ENCODE data around the gene ACVR1. TPM values are rescaled to one million over a fixed set of nuclear protein-coding genes. Genes with fewer than 3 reads are reported as not detected.

The ACVR1 gene
- total RNA-seq, 2 experiments from 2014 or later: 8.3 to 10.1 TPM

- Mint-ChIP-seq H3K27ac (no peak overlapping the region), H3K27me3 (no peaks in the 10 kb centered on the region), H3K9me3 (peaks cover 4% of the 10 kb centered on the region), H3K4me1 (ENCODE audit: low read depth) (peaks cover 22% of the 10 kb centered on the region), H3K4me3 (no peak overlapping the region), H3K36me3 (ENCODE audit: low read depth) (peaks cover 40% of the 10 kb centered on the region)
- peak; percentile 50 for TF ChIP-seq CTCF (IDR thresholded peaks at IDR 0.05)
- CTCF ChIA-PET: interaction anchor here (0.6 to 4.5 kb wide), 8 partner anchors 28 to 1217 kb away, joined by 3 to 25 read pairs (median 4); partner anchors contain the start of gene TANC1
- DNase-seq (peak; percentile 65), ATAC-seq (peak; percentile 74)
- POLR2A ChIA-PET: no interaction called here
- intact Hi-C loops (cut with micrococcal nuclease): loop anchor here (10.0 kb wide), 1 partner anchor 447 kb away; no protein-coding TSS in a partner anchor
These were observed 124.6 kb downstream of the ACVR1 start for GRCh38 chr2:157751462-157752058.

DNA sequence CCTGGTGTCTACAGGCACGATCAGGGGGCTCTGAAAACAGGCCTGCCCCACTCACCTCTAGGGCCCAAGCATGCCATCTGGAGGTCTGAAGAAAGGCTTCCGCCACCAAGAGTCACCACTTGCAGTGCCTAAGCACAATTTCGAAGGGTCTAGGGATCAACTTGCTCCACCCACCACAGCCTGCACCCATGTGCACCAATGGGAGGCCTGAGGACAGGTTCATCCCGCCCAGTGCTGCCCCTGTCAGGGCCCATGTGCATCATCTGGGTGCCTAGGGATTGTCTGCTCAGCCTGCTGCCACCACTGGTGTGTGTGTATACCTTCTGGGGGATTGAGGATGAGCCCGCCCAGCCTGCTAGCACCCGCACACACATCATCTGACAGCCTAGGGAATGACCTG, 126.4 kb downstream of the ACVR1 start:
- TF ChIP-seq CTCF (IDR thresholded peaks at IDR 0.05): no peak
- Mint-ChIP-seq H3K27me3 (no peaks in the 10 kb centered on the region), H3K4me3 (no peak overlapping the region), H3K36me3 (ENCODE audit: low read depth) (peaks cover 28% of the 10 kb centered on the region), H3K27ac (no peak overlapping the region), H3K4me1 (ENCODE audit: low read depth) (peaks cover 22% of the 10 kb centered on the region), H3K9me3 (no peaks in the 10 kb centered on the region)
- CTCF ChIA-PET: no interaction called here
- intact Hi-C loops (cut with micrococcal nuclease): loop anchor here (10.0 kb wide), 2 partner anchors 255 to 445 kb away; no protein-coding TSS in a partner anchor
- ATAC-seq: no peak
- no peak for DNase-seq
- POLR2A ChIA-PET: no interaction called here

DNA sequence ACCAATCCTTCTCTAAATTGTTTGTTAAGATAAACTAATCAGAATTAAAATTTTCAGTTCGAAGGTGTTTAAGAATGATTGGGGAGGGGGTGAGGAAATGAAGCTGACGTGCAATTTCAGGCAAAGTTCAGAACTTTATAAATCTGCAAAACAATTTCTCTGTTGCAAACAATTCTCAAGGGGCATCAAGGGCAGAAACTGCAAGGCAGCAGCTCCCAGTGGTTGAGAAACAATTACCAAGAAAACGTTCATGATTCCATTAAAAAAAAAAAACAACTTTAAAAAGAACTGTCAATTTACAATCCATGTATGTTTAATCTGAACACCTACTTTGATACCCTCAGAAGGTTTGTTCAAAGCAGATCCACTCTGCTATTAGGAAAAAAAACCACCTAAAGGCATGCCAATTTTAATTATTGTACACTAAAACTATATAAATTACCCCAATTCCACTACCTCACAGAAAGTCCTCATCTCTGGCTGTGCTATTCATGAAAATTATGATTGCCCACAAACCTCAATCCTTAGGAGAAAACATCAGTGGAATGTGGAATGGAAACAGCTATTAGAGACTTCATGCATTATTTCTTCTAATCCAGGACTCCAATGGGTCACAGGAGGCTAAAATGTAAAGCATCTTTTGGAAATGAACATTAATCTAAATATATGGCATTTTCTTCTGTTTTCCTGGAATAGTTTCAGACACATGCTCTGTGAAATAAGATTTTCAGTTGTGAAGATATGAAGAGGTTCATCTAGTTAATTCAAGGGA, 127.6 kb downstream of the ACVR1 start:
- Mint-ChIP-seq H3K4me3 (no peak overlapping the region), H3K27ac (no peak overlapping the region), H3K36me3 (ENCODE audit: low read depth) (peaks cover 30% of the 10 kb centered on the region), H3K9me3 (no peaks in the 10 kb centered on the region), H3K4me1 (ENCODE audit: low read depth) (peaks cover 26% of the 10 kb centered on the region), H3K27me3 (no peaks in the 10 kb centered on the region)
- POLR2A ChIA-PET: interaction anchor here (1.5 kb wide), 1 partner anchor 9 kb away, joined by 4 read pairs; no protein-coding TSS in a partner anchor
- CTCF ChIA-PET: interaction anchor here (0.7 to 2.8 kb wide), 4 partner anchors 32 to 446 kb away, joined by 3 to 10 read pairs (median 3); no protein-coding TSS in a partner anchor
- ATAC-seq (no peak), DNase-seq (no peak)
- TF ChIP-seq CTCF (IDR thresholded peaks at IDR 0.05): no peak
- intact Hi-C loops (cut with micrococcal nuclease): loop anchor here (10.0 kb wide), 1 partner anchor 254 kb away; no protein-coding TSS in a partner anchor

DNA sequence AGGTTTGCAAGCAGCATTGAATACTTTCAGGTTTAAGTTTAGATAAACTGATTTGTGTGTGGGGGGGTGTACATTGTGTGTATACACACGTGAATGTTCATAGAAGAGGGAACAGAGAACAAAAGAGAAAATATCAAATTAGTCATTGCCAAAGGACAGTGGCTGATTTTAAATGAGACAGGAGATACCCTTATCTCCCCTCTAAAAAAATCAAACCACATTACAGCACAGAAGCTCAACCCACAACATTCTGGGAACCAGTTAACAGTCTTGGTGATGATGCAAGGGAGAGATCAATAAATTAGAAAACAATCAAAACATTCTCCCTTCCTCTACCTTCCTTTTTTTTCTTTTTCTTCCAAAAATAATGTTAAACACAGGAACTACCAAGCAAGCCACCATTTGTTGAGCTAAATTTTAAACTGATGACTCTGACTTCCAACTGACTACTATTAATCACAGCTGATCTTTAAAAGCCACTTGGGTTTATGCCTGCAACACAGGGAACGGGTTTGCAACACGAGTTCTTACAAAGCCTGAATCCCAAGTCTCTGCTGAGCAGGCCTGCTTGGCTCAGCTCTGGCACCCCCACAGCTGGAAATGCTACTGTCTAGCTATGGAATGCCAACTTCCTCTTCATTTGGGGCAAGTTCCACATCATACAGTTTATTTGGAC, 128.3 kb downstream of the ACVR1 start:
- no peak for TF ChIP-seq CTCF (IDR thresholded peaks at IDR 0.05)
- ChIA-PET CTCF (interaction anchor here (0.7 to 2.8 kb wide), 5 partner anchors 15 to 445 kb away, joined by 3 to 10 read pairs (median 3); no protein-coding TSS in a partner anchor), POLR2A (interaction anchor here (1.5 kb wide), 1 partner anchor 10 kb away, joined by 4 read pairs; no protein-coding TSS in a partner anchor)
- intact Hi-C loops (cut with micrococcal nuclease): loop anchor here (10.0 kb wide), 1 partner anchor 253 kb away; no protein-coding TSS in a partner anchor
- Mint-ChIP-seq H3K9me3 (no peaks in the 10 kb centered on the region), H3K36me3 (ENCODE audit: low read depth) (peaks cover 29% of the 10 kb centered on the region), H3K27ac (peak overlapping the region; percentile 8), H3K27me3 (no peaks in the 10 kb centered on the region), H3K4me1 (ENCODE audit: low read depth) (peaks cover 33% of the 10 kb centered on the region), H3K4me3 (no peak overlapping the region)
- DNase-seq: no peak
- ATAC-seq: peak; percentile 26
